Spleen (tissue), 13 donors: ENCODE measurements around the gene SLC39A1. TPM values are rescaled to one million over a fixed set of nuclear protein-coding genes. Genes with fewer than 3 reads are reported as not detected.
"Not testable (repeated sequence)": the region's sequence is repeated elsewhere in the genome, so short reads cannot be mapped to it uniquely, and the experiment has no call there.

Source experiments
- DNase-seq: peaks from one replicate; pipeline ENCODE4 v3.0.0-alpha.2; 2020
- H3K27ac ChIP-seq, 8 donors: fragments of 200-600 bp; sonication (generic) in 7 of 8; 1 replicate in 4 of 8; 2 replicates in 4 of 8; pipeline versions ENCODE4 v1.5.0 to v1.8.0; 2016 to 2021; ENCODE audit warnings: inconsistent platforms in 4 of 8, mild to moderate bottlenecking in 4 of 8, moderate library complexity in 1 of 8
- H3K27me3 ChIP-seq, 7 donors: fragments of 200-600 bp; sonication (generic) in 6 of 7; replicated peaks in 1 of 7; 1 replicate in 4 of 7; 2 replicates in 3 of 7; pipeline versions ENCODE4 v1.5.0 to v1.8.0; 2016 to 2021; ENCODE audit warnings: inconsistent platforms in 3 of 7, mild to moderate bottlenecking in 1 of 7
- H3K36me3 ChIP-seq, 6 donors: fragments of 200-600 bp; sonication (generic) in 5 of 6; 1 replicate in 4 of 6; 2 replicates in 2 of 6; pipeline versions ENCODE4 v1.5.0 to v1.8.0; 2016 to 2021; ENCODE audit warnings: inconsistent platforms in 2 of 6
- H3K4me1 ChIP-seq, 6 donors: fragments of 200-600 bp; sonication (generic) in 5 of 6; 1 replicate in 3 of 6; 2 replicates in 3 of 6; pipeline versions ENCODE4 v1.5.0 to v1.8.0; 2016 to 2021; ENCODE audit warnings: inconsistent platforms in 3 of 6
- H3K4me3 ChIP-seq, 8 donors: fragments of 200-600 bp; sonication (generic) in 7 of 8; 1 replicate in 4 of 8; 2 replicates in 4 of 8; pipeline versions ENCODE4 v1.5.0 to v1.8.0; 2016 to 2021; ENCODE audit warnings: inconsistent platforms in 4 of 8, mild to moderate bottlenecking in 4 of 8, moderate library complexity in 2 of 8
- H3K9me3 ChIP-seq, 8 donors: fragments of 200-600 bp; sonication (generic) in 7 of 8; 1 replicate in 4 of 8; 2 replicates in 4 of 8; pipeline versions ENCODE4 v1.5.0 to v1.8.0; 2016 to 2021; ENCODE audit warnings: inconsistent platforms in 4 of 8
- CTCF ChIP-seq, 11 experiments: fragments of 200-600 bp in 7 of 11; fragments of 450-650 bp in 4 of 11; sonication (generic) in 4 of 11; IDR thresholded peaks in 8 of 11; conservative IDR thresholded peaks in 3 of 11; 1 replicate in 7 of 11; 2 replicates in 4 of 11; pipeline versions ENCODE4 v1.4.0 to v1.8.0; 2016 to 2021; ENCODE audit warnings: antibody characterized with exemption in 11 of 11, inconsistent platforms in 4 of 11, mild to moderate bottlenecking in 1 of 11
- POLR2A ChIP-seq, 3 donors: fragments of 450-650 bp; IDR thresholded peaks; one replicate each; pipeline ENCODE4 v1.5.1; 2017; ENCODE audit warnings: antibody characterized with exemption in 3 of 3, mild to moderate bottlenecking in 1 of 3
- POLR2AphosphoS5 ChIP-seq, 3 donors: sonication (generic); formaldehyde crosslinking; IDR thresholded peaks; one replicate each; pipeline ENCODE4 v1.5.1; 2017; ENCODE audit warnings: antibody characterized with exemption in 3 of 3
- WGBS, 5 donors: extraction: QIAGEN DNeasy Blood & Tissue Kit in 3 of 5; methylation state at CpG; one replicate each; pipeline versions ENCODE4 v1.1.5 to v1.1.7; 2013 to 2018; 5-methylcytosine and 5-hydroxymethylcytosine counted together
- intact Hi-C: fragments of 100-400 bp; cut with DNase I; formaldehyde crosslinking; loops from one replicate; pipeline ENCODE4 v1.15.0; 2023; ENCODE audit warnings: low total_unique reads
- long read RNA-seq, 2 donors: transcript quantifications; one replicate each; lab custom pipeline, GENCODE V29; 2026
- polyA plus RNA-seq, 3 donors: library from polyadenylated mRNA; stranded (reverse); fragments of 200-250 nt; gene quantifications; one replicate each; pipeline ENCODE4 v1.2.1, GENCODE V29; 2013
- total RNA-seq, 7 donors: library from RNA; depleted of rRNA in 3 of 7; stranded (reverse); fragments of >200 nt in 3 of 7; fragmentation: NEBNext Ultra II Directional in 4 of 7; extraction: Animal tissue kit (Norgen Biotek cat#: 25700) in 4 of 7; gene quantifications; one replicate each; pipeline versions ENCODE4 v1.1.0 to v1.2.1, GENCODE V29; 2016 to 2021
- donor health status: healthy with polysubstance abuse.
- donor health status: DM: no; HTN: no; CAD: no; lungs with moderate emphysema.
- donor health status: DM: no; HTN: no; CAD: no.
- donor health status: Bipolar disorder and iron deficiency.
- donor health status: healthy.
- donor health status: DM: no; HTN: no; CAD: no.
- donor health status: DM: yes; HTN: yes; CAD: no.

Gene SLC39A1
- total RNA-seq = 10 to 100 TPM; 66.7 to 88.4 (median 81.1) TPM
- 10 to 100 TPM; 23.6 to 41.3 (median 40.6) TPM for polyA plus RNA-seq
- long read RNA-seq, donor 1, transcript SLC39A1-202 (4 exons, 2,084 nt) = major isoform, 18 of 24 reads
- long read RNA-seq, donor 1, partial matches to known transcripts = 0 of 24 reads
- long read RNA-seq, donor 1, other reads (novel, unspliced or antisense) = 0 of 24 reads
- long read RNA-seq, donor 2, transcript SLC39A1-202 (4 exons, 2,084 nt) = major isoform, 14 of 17 reads
- long read RNA-seq, donor 2, partial matches to known transcripts = 0 of 17 reads
- long read RNA-seq, donor 2, other reads (novel, unspliced or antisense) = 0 of 17 reads

GRCh38 chr1:153963030-153963849 lies at the start of gene SLC39A1:
SLC39A1 (minus strand) TSS chr1:153963537; CDS start chr1:153962715, 822 bp downstream.
- Histone ChIP-seq H3K4me3 (peak within 1 kb of the TSS; percentile 65 to 86 (median 76)), H3K4me1 (peaks cover 40 to 87% (median 77%) of the 10 kb centered on the region in 6 donors), H3K36me3 (peaks cover 0 to 32% (median 17%) of the 10 kb centered on the region in 6 donors), H3K27me3 (no peaks in the 10 kb centered on the region), H3K27ac (peak within 1 kb of the TSS; percentile 94 to 99 (median 97)), H3K9me3 (no peaks in the 10 kb centered on the region)
- WGBS, 5 donors = 0 to 1% (median 1%) methylated on average over 36 to 54 of the region's 54 CpGs
- peak; percentile 98 for DNase-seq
- intact Hi-C loops = no loop called here
- TF ChIP-seq CTCF (IDR thresholded peaks at IDR 0.05 in 8 of 11, conservative IDR thresholded peaks at IDR 0.05 in 3 of 11) (peak in 1 of 11 experiments; percentile 35), POLR2A (IDR thresholded peaks at IDR 0.05) (peak in 2 of 3 donors; percentile 20 to 56), POLR2AphosphoS5 (IDR thresholded peaks at IDR 0.05) (peak; percentile 91 to 93 (median 92))

GRCh38 chr1:154012543-154012942 lies 49.2 kb upstream of the SLC39A1 start:
- intact Hi-C loops = loop anchor here (10.0 kb wide), 1 partner anchor 132 kb away; no protein-coding TSS in a partner anchor
- H3K36me3 ChIP-seq, H3K27ac ChIP-seq: not testable (repeated sequence)

GRCh38 chr1:154012129-154012528 lies 48.8 kb upstream of the SLC39A1 start:
- H3K36me3 ChIP-seq = no peaks in the 10 kb centered on the region
- TF ChIP-seq CTCF (IDR thresholded peaks at IDR 0.05 in 8 of 11, conservative IDR thresholded peaks at IDR 0.05 in 3 of 11) (no peak), POLR2AphosphoS5 (IDR thresholded peaks at IDR 0.05) (no peak)

More at GRCh38 chr1:154012543-154012942, 49.2 kb upstream of the SLC39A1 start:
- not testable (repeated sequence) for H3K27me3 ChIP-seq, DNase-seq, H3K4me1 ChIP-seq, H3K4me3 ChIP-seq, H3K9me3 ChIP-seq
- 95 to 96% (median 96%) methylated on average over 12 to 14 of the region's 14 CpGs for WGBS, 5 donors

GRCh38 chr1:154006136-154006535 lies 42.8 kb upstream of the SLC39A1 start:
- Histone ChIP-seq H3K4me1 (no peaks in the 10 kb centered on the region), H3K27me3 (no peaks in the 10 kb centered on the region), H3K27ac (no peak overlapping the region), H3K4me3 (no peak overlapping the region), H3K9me3 (no peaks in the 10 kb centered on the region), H3K36me3 (no peaks in the 10 kb centered on the region)
- no peak for TF ChIP-seq POLR2A (IDR thresholded peaks at IDR 0.05)
- TF ChIP-seq CTCF (IDR thresholded peaks at IDR 0.05 in 8 of 11, conservative IDR thresholded peaks at IDR 0.05 in 3 of 11) = no peak
- no peak for TF ChIP-seq POLR2AphosphoS5 (IDR thresholded peaks at IDR 0.05)
- intact Hi-C loops = no loop called here
- DNase-seq = no peak
- WGBS, 5 donors = 92 to 98% (median 96%) methylated on average over 3 of the region's 3 CpGs

More at GRCh38 chr1:154012129-154012528, 48.8 kb upstream of the SLC39A1 start:
- H3K4me3 ChIP-seq = no peak overlapping the region
- no peaks in the 10 kb centered on the region for H3K9me3 ChIP-seq
- H3K27ac ChIP-seq = no peak overlapping the region
- no peak for DNase-seq
- WGBS, 5 donors = 73 to 88% (median 79%) methylated on average over 1 of the region's 1 CpG
- intact Hi-C loops = loop anchor here (10.0 kb wide), 1 partner anchor 133 kb away; no protein-coding TSS in a partner anchor
- no peaks in the 10 kb centered on the region for H3K27me3 ChIP-seq
- H3K4me1 ChIP-seq = no peaks in the 10 kb centered on the region
